Neural cell (in vitro differentiated cells): ENCODE results near the gene VEZF1. TPM values are rescaled to one million over a fixed set of nuclear protein-coding genes. Genes with fewer than 3 reads are reported as not detected.

Source experiments
- H2AFZ ChIP-seq: fragments of 200-600, 300-800 bp; sonication (generic), shearing (Covaris generic); 2 replicates; pipeline ENCODE4 v1.6.0; 2014; ENCODE audit warnings: low read depth, mild to moderate bottlenecking, antibody characterized with exemption, low read length, moderate library complexity
- H3F3A ChIP-seq: fragments of 200-600 bp; shearing (Covaris generic); 2 replicates; pipeline ENCODE4 v1.6.1; 2016; ENCODE audit warnings: mild to moderate bottlenecking, moderate library complexity, mixed read lengths, antibody characterized with exemption, low read length; ENCODE audit not compliant: insufficient read depth, poor library complexity, severe bottlenecking
- H3K27ac ChIP-seq: fragments of 200-600, 300-800 bp; sonication (generic), shearing (Covaris generic); 2 replicates; pipeline ENCODE4 v1.5.1; 2014; ENCODE audit warnings: mild to moderate bottlenecking, low read length, moderate library complexity
- H3K27me3 ChIP-seq: fragments of 300-800, 200-600 bp; sonication (generic), shearing (Covaris generic); 2 replicates; pipeline ENCODE4 v1.6.0; 2014; ENCODE audit warnings: mild to moderate bottlenecking, low read depth, low read length, moderate library complexity; ENCODE audit not compliant: insufficient read depth
- H3K36me3 ChIP-seq: fragments of 300-800, 200-600 bp; sonication (generic), shearing (Covaris generic); 2 replicates; pipeline ENCODE4 v1.5.1; 2014; ENCODE audit warnings: mild to moderate bottlenecking, antibody characterized with exemption, low read length, moderate library complexity; ENCODE audit not compliant: insufficient read depth
- H3K4me2 ChIP-seq: fragments of 300-800, 200-600 bp; sonication (generic), shearing (Covaris generic); 2 replicates; pipeline ENCODE4 v1.6.0; 2014; ENCODE audit warnings: mild to moderate bottlenecking, low read length
- H3K4me3 ChIP-seq: fragments of 300-800, 200-600 bp; sonication (generic), shearing (Covaris generic); 2 replicates; pipeline ENCODE4 v1.5.1; 2014; ENCODE audit warnings: mild to moderate bottlenecking, low read length, moderate library complexity
- H3K79me2 ChIP-seq: fragments of 200-600 bp; shearing (Covaris generic); replicated peaks from 2 replicates; pipeline ENCODE4 v1.6.0; 2014; ENCODE audit warnings: mild to moderate bottlenecking, low read length, moderate library complexity; ENCODE audit not compliant: insufficient read depth
- H3K9ac ChIP-seq: fragments of 300-800, 200-600 bp; sonication (generic), shearing (Covaris generic); 2 replicates; pipeline ENCODE4 v1.6.1; 2016; ENCODE audit warnings: mild to moderate bottlenecking, low read length, mixed read lengths
- H3K9me2 ChIP-seq: fragments of 200-600 bp; shearing (Covaris generic); 2 replicates; pipeline ENCODE4 v1.6.1; 2016; ENCODE audit warnings: mild to moderate bottlenecking, low read length, mixed read lengths; ENCODE audit not compliant: insufficient read depth
- H3K9me3 ChIP-seq: fragments of 200-600, 300-800 bp; sonication (generic), shearing (Covaris generic); 2 replicates; pipeline ENCODE4 v1.6.1; 2016; ENCODE audit warnings: mild to moderate bottlenecking, mixed run types, low read length, moderate library complexity, mixed read lengths
- H4K20me1 ChIP-seq: fragments of 200-600 bp; shearing (Covaris generic); 2 replicates; pipeline ENCODE4 v1.6.1; 2016; ENCODE audit warnings: mild to moderate bottlenecking, mixed run types; ENCODE audit not compliant: insufficient read depth
- EP300 ChIP-seq: fragments of 450-650 bp; conservative IDR thresholded peaks from 2 replicates; pipeline ENCODE4 v1.6.1; 2014; ENCODE audit warnings: antibody characterized with exemption, mild to moderate bottlenecking, moderate library complexity; ENCODE audit not compliant: poor library complexity, severe bottlenecking
- EZH2 ChIP-seq: fragments of 200-600, 300-800 bp; shearing (Covaris generic), sonication (generic); IDR thresholded peaks from 2 replicates; pipeline ENCODE4 v1.6.1; 2014; ENCODE audit warnings: antibody characterized with exemption, low read length, borderline replicate concordance, mild to moderate bottlenecking; ENCODE audit not compliant: insufficient read depth, poor library complexity, severe bottlenecking
- MXI1 ChIP-seq: fragments of 450-650 bp; conservative IDR thresholded peaks from 2 replicates; pipeline ENCODE4 v1.6.1; 2014; ENCODE audit warnings: antibody characterized with exemption, mild to moderate bottlenecking; ENCODE audit not compliant: poor library complexity, severe bottlenecking
- POLR2AphosphoS5 ChIP-seq: IDR thresholded peaks from 2 replicates; pipeline ENCODE4 v1.6.1; 2012
- RAD21 ChIP-seq: fragments of 450-650 bp; conservative IDR thresholded peaks from 2 replicates; pipeline ENCODE4 v1.6.1; 2014; ENCODE audit warnings: antibody characterized with exemption, mild to moderate bottlenecking, moderate library complexity
- REST ChIP-seq: IDR thresholded peaks from 2 replicates; pipeline ENCODE4 v1.6.1; 2012; ENCODE audit warnings: borderline replicate concordance
- TAF1 ChIP-seq: IDR thresholded peaks from 2 replicates; pipeline ENCODE4 v1.6.1; 2012; ENCODE audit warnings: low read depth
- polyA plus RNA-seq: library from polyadenylated mRNA; depleted of rRNA; stranded (reverse); fragments of >200 nt; gene quantifications from 2 replicates; pipeline ENCODE4 v1.2.3, GENCODE V29; 2014

The VEZF1 gene
- polyA plus RNA-seq, 1 donor from 2014 or later, result 64.6 TPM

- no peaks in the 10 kb centered on the region for H3K36me3 ChIP-seq
- H3K4me3 ChIP-seq, result no peak overlapping the region
- H3K9me2 ChIP-seq, result no peaks in the 10 kb centered on the region
- H3K79me2 ChIP-seq, result peaks cover 3% of the 10 kb centered on the region
- no peaks in the 10 kb centered on the region for H3F3A ChIP-seq
- no peak overlapping the region for H3K9ac ChIP-seq
- TF ChIP-seq REST (no peak), EP300 (no peak), TAF1 (no peak), RAD21 (no peak), POLR2AphosphoS5 (no peak), EZH2 (no peak), MXI1 (no peak)
- no peaks in the 10 kb centered on the region for H3K27me3 ChIP-seq
- no peak overlapping the region for H3K4me2 ChIP-seq
- no peak overlapping the region for H2AFZ ChIP-seq
- no peaks in the 10 kb centered on the region for H4K20me1 ChIP-seq
- H3K9me3 ChIP-seq, result no peaks in the 10 kb centered on the region
- no peak overlapping the region for H3K27ac ChIP-seq
Measured at GRCh38 chr17:57927048-57927723, 60.9 kb downstream of the VEZF1 start.

DNA sequence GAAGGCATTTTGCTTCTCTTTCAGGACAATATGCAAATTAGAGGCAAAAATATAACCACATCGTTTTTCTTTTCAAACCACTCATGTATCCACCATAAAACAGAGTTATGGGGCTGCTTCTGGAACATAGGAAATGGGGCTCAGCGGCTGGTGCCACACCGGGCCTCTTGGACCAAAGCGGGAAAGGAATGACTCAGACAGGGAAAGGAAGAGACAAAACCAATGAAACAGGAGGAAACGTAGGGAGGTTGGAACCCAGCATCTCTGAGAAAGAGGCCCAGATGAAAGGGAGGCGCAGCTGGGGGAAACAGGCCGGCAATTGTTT, 61.4 kb downstream of the VEZF1 start:
- no peak overlapping the region for H3K4me3 ChIP-seq
- no peak overlapping the region for H3K9ac ChIP-seq
- H3K4me2 ChIP-seq, result no peak overlapping the region

GRCh38 chr17:57925361-57925990, 62.6 kb downstream of the VEZF1 start:
- Histone ChIP-seq H3K9me2 (no peaks in the 10 kb centered on the region), H3K79me2 (peaks cover 3% of the 10 kb centered on the region), H4K20me1 (no peaks in the 10 kb centered on the region), H3K36me3 (no peaks in the 10 kb centered on the region), H3F3A (no peaks in the 10 kb centered on the region), H3K27me3 (no peaks in the 10 kb centered on the region), H2AFZ (no peak overlapping the region), H3K9me3 (no peaks in the 10 kb centered on the region), H3K4me2 (no peak overlapping the region), H3K9ac (no peak overlapping the region), H3K27ac (no peak overlapping the region), H3K4me3 (no peak overlapping the region)
- TF ChIP-seq TAF1 (no peak), POLR2AphosphoS5 (no peak)

More for the DNA sequence above, 61.4 kb downstream of the VEZF1 start:
- no peaks in the 10 kb centered on the region for H3K36me3 ChIP-seq
- H3K27ac ChIP-seq, result no peak overlapping the region
- H3K9me2 ChIP-seq, result no peaks in the 10 kb centered on the region
- H2AFZ ChIP-seq, result no peak overlapping the region
- no peaks in the 10 kb centered on the region for H4K20me1 ChIP-seq
- no peaks in the 10 kb centered on the region for H3K9me3 ChIP-seq
- no peaks in the 10 kb centered on the region for H3K27me3 ChIP-seq
- TF ChIP-seq EP300 (no peak), RAD21 (no peak), EZH2 (no peak)
- H3K79me2 ChIP-seq, result peaks cover 3% of the 10 kb centered on the region
- H3F3A ChIP-seq, result no peaks in the 10 kb centered on the region
